CD4-positive, alpha-beta T cell (primary cell): Measurements from ENCODE around the gene AMMECR1L. TPM values are rescaled to one million over a fixed set of nuclear protein-coding genes. Genes with fewer than 3 reads are reported as not detected.

Source experiments
- ATAC-seq: fragments of 200-7000 bp; cut with Tn5 transposase; one replicate; pipeline ENCODE4 v1.10.0; 2022; ENCODE audit warnings: mild to moderate bottlenecking; ENCODE audit not compliant: poor library complexity
- CTCF ChIA-PET: fragments of 350-600 bp; sonication (Branson Sonifier 250); formaldehyde crosslinking; loops from one replicate; lab custom pipeline; 2021; ENCODE audit warnings: antibody characterized with exemption, inconsistent platforms; lab: Charles Lee
- POLR2A ChIA-PET: fragments of 350-600 bp; sonication (Branson Sonifier 250); formaldehyde crosslinking; loops from one replicate; lab custom pipeline; 2021; ENCODE audit warnings: antibody characterized with exemption, inconsistent platforms; lab: Charles Lee
- DNase-seq, 14 experiments: peaks; one replicate each; pipeline ENCODE4 v3.0.0-alpha.2; 2013 to 2020; ENCODE audit warnings: mixed read lengths in 2 of 14
- H3K27ac ChIP-seq, 2 donors: one replicate each; pipeline versions ENCODE4 v1.5.1 to v1.7.0; 2013; ENCODE audit warnings: low read length in 2 of 2, low read depth in 1 of 2, mild to moderate bottlenecking in 1 of 2
- H3K27me3 ChIP-seq, 2 experiments: 1 replicate in 1 of 2; 2 replicates in 1 of 2; pipeline versions ENCODE4 v1.6.1 to v1.7.0; 2013; ENCODE audit warnings: low read length in 2 of 2, control low read depth in 1 of 2, mild to moderate bottlenecking in 1 of 2, moderate library complexity in 1 of 2; ENCODE audit not compliant: insufficient read depth in 2 of 2, control insufficient read depth in 1 of 2
- H3K36me3 ChIP-seq: one replicate; pipeline ENCODE4 v1.6.1; 2013; ENCODE audit warnings: low read length, control low read depth; ENCODE audit not compliant: insufficient read depth
- H3K4me1 ChIP-seq: one replicate; pipeline ENCODE4 v1.6.1; 2013; ENCODE audit warnings: low read length, control low read depth; ENCODE audit not compliant: insufficient read depth
- H3K4me3 ChIP-seq: one replicate; pipeline ENCODE4 v1.5.1; 2013; ENCODE audit warnings: mild to moderate bottlenecking, low read length, moderate library complexity
- H3K9me3 ChIP-seq, 2 experiments: 1 replicate in 1 of 2; 2 replicates in 1 of 2; pipeline versions ENCODE4 v1.6.1 to v1.7.0; 2013; ENCODE audit warnings: low read length in 2 of 2, mild to moderate bottlenecking in 2 of 2, control low read depth in 1 of 2, moderate library complexity in 1 of 2; ENCODE audit not compliant: control insufficient read depth in 1 of 2, insufficient read depth in 1 of 2
- H3K27ac Mint-ChIP-seq: one replicate; pipeline ENCODE4 v1.8.0; 2020; ENCODE audit warnings: mixed read lengths
- H3K27me3 Mint-ChIP-seq: one replicate; pipeline ENCODE4 v1.8.0; 2021; ENCODE audit warnings: mixed read lengths
- H3K36me3 Mint-ChIP-seq: one replicate; pipeline ENCODE4 v1.8.0; 2021; ENCODE audit warnings: low read depth, mixed read lengths
- H3K4me1 Mint-ChIP-seq: one replicate; pipeline ENCODE4 v1.8.0; 2021; ENCODE audit warnings: low read depth, mixed read lengths
- H3K4me3 Mint-ChIP-seq: one replicate; pipeline ENCODE4 v1.8.0; 2020; ENCODE audit warnings: mild to moderate bottlenecking, mixed read lengths
- H3K9me3 Mint-ChIP-seq: one replicate; pipeline ENCODE4 v1.8.0; 2020; ENCODE audit warnings: mixed read lengths
- CTCF ChIP-seq: fragments of 200-600 bp; IDR thresholded peaks from one replicate; pipeline ENCODE4 v1.8.0; 2022; ENCODE audit warnings: antibody characterized with exemption, mild to moderate bottlenecking
- intact Hi-C, 2 experiments: fragments of 100-400 bp; cut with DNase I in 1 of 2; cut with micrococcal nuclease in 1 of 2; formaldehyde crosslinking; loops; one replicate each; pipeline versions ENCODE4 v1.15.1 to v1.9.0; 2023 to 2025; cut with DNase I, micrococcal nuclease
- total RNA-seq, 174 experiments: library from RNA in 2 of 174; stranded (reverse) in 2 of 174; gene quantifications; one replicate each; pipeline ENCODE4 v1.2.3 and lab custom pipeline; 2021 to 2026

The AMMECR1L gene
- total RNA-seq, 2 experiments from 2014 or later, result 9.6 to 10.1 TPM

DNA sequence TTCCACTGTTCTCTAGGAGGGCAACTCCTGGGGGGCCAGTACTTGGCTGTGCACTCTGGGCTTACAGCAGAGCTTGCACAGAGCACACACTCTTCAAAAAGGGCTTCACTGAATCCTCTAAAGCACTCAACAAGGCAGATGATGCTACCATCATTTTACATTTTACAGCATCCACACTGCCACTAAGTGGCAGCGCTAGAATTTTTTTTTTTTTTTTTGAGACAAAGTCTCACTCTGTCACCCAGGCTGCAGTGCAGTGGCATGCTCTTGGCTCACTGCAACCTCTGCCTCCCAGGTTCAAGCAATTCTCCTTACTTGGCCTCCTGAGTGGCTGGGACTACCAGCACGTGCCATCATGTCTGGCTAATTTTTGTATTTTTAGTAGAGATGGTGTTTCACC lies 8.6 kb downstream of the AMMECR1L start:
- ChIA-PET CTCF (no interaction called here), POLR2A (no interaction called here)
- H3K27me3 Mint-ChIP-seq, result no peaks in the 10 kb centered on the region
- Histone ChIP-seq H3K27me3 (no peaks in the 10 kb centered on the region), H3K4me1 (peaks cover 28% of the 10 kb centered on the region), H3K36me3 (peaks cover 44% of the 10 kb centered on the region), H3K27ac (no peak overlapping the region), H3K4me3 (no peak overlapping the region), H3K9me3 (no peaks in the 10 kb centered on the region)
- TF ChIP-seq CTCF, result no peak
- H3K36me3 Mint-ChIP-seq, result peaks cover 50% of the 10 kb centered on the region
- DNase-seq, result no peak
- peak overlapping the region; percentile 56 for H3K27ac Mint-ChIP-seq
- no peaks in the 10 kb centered on the region for H3K9me3 Mint-ChIP-seq
- intact Hi-C loops, result no loop called here
- no peak overlapping the region for H3K4me3 Mint-ChIP-seq
- H3K4me1 Mint-ChIP-seq, result peaks cover 78% of the 10 kb centered on the region
- ATAC-seq, result no peak

- H3K36me3 ChIP-seq, result peaks cover 47% of the 10 kb centered on the region
- ChIA-PET CTCF (no interaction called here), POLR2A (interaction anchor here (1.8 kb wide), 1 partner anchor 10 kb away, joined by 7 read pairs; no protein-coding TSS in a partner anchor)
- no peak overlapping the region for H3K4me3 ChIP-seq
- peaks cover 52% of the 10 kb centered on the region for H3K36me3 Mint-ChIP-seq
- no peak overlapping the region for H3K4me3 Mint-ChIP-seq
- TF ChIP-seq CTCF, result no peak
- DNase-seq, result peak in 3 of 14 experiments; percentile 7 to 43 (median 24)
- peak overlapping the region; percentile 77 for H3K27ac Mint-ChIP-seq
- H3K4me1 Mint-ChIP-seq, result peaks cover 53% of the 10 kb centered on the region
- H3K27me3 Mint-ChIP-seq, result no peaks in the 10 kb centered on the region
- no peaks in the 10 kb centered on the region for H3K27me3 ChIP-seq
- H3K9me3 ChIP-seq, result no peaks in the 10 kb centered on the region
- ATAC-seq, result peak; percentile 74
- intact Hi-C loops, result no loop called here
- H3K9me3 Mint-ChIP-seq, result no peaks in the 10 kb centered on the region
- H3K27ac ChIP-seq, result no peak overlapping the region
- peaks cover 26% of the 10 kb centered on the region for H3K4me1 ChIP-seq
Observed at GRCh38 chr2:127874378-127875269, 11.1 kb downstream of the AMMECR1L start.

- Histone ChIP-seq H3K4me3 (no peak overlapping the region), H3K27ac (no peak overlapping the region), H3K4me1 (peaks cover 23% of the 10 kb centered on the region), H3K27me3 (no peaks in the 10 kb centered on the region), H3K36me3 (peaks cover 48% of the 10 kb centered on the region), H3K9me3 (no peaks in the 10 kb centered on the region)
- no peak for DNase-seq
- Mint-ChIP-seq H3K36me3 (peaks cover 60% of the 10 kb centered on the region), H3K4me1 (peaks cover 45% of the 10 kb centered on the region), H3K4me3 (no peak overlapping the region), H3K27me3 (no peaks in the 10 kb centered on the region), H3K27ac (peak overlapping the region; percentile 13), H3K9me3 (no peaks in the 10 kb centered on the region)
- ChIA-PET POLR2A (no interaction called here), CTCF (no interaction called here)
- ATAC-seq, result no peak
- intact Hi-C loops, result no loop called here
- no peak for TF ChIP-seq CTCF
Observed at GRCh38 chr2:127873707-127874303, 12.0 kb downstream of the AMMECR1L start.
